ENCODE data around the gene FOXK2. TPM values are rescaled to one million over a fixed set of nuclear protein-coding genes. Genes with fewer than 3 reads are reported as not detected.
A peak's percentile ranks its signal among the peaks of the same experiment; 100 is the strongest.

Gene FOXK2
- total RNA-seq, 1 donor from 2014 or later: 95.7 TPM

DNA sequence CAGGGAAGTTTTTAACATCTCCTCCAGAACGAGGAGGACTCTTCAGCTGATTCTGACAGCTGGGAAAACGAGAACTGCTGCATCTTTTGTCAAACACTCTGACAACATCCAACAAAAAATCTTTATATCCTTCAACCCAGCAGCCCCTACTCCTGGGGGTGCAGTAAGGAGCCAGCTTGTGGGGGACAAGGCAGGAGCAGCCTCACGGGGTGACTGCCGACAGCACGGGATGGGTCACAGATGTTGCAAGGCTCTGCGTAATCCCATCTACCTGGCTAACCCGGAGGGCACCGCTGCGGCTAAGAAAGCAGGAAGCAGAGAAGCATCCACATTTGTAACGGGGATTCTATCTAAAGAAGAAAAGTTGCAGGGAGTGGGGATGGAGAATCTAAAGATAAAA, 100.1 kb downstream of the FOXK2 start:
- DNase-seq: no peak
- Mint-ChIP-seq H3K36me3 (ENCODE audit: unreplicated experiment) (peaks cover 5% of the 10 kb centered on the region), H3K4me1 (ENCODE audit: low read depth, unreplicated experiment) (no peaks in the 10 kb centered on the region), H3K9me3 (ENCODE audit: unreplicated experiment) (peaks cover 3% of the 10 kb centered on the region), H3K4me3 (ENCODE audit: unreplicated experiment) (no peak overlapping the region), H3K27me3 (ENCODE audit: unreplicated experiment) (peaks cover 2% of the 10 kb centered on the region), H3K27ac (ENCODE audit: unreplicated experiment) (no peak overlapping the region)
- TF ChIP-seq, protein P1, sequence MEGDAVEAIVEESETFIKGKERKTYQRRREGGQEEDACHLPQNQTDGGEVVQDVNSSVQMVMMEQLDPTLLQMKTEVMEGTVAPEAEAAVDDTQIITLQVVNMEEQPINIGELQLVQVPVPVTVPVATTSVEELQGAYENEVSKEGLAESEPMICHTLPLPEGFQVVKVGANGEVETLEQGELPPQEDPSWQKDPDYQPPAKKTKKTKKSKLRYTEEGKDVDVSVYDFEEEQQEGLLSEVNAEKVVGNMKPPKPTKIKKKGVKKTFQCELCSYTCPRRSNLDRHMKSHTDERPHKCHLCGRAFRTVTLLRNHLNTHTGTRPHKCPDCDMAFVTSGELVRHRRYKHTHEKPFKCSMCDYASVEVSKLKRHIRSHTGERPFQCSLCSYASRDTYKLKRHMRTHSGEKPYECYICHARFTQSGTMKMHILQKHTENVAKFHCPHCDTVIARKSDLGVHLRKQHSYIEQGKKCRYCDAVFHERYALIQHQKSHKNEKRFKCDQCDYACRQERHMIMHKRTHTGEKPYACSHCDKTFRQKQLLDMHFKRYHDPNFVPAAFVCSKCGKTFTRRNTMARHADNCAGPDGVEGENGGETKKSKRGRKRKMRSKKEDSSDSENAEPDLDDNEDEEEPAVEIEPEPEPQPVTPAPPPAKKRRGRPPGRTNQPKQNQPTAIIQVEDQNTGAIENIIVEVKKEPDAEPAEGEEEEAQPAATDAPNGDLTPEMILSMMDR (IDR thresholded peaks at IDR 0.05; ENCODE audit: partially characterized antibody, unreplicated experiment): no peak

GRCh38 chr17:82623707-82624106, 104.2 kb downstream of the FOXK2 start:
- Mint-ChIP-seq H3K27ac (ENCODE audit: unreplicated experiment) (no peak overlapping the region), H3K36me3 (ENCODE audit: unreplicated experiment) (peaks cover 5% of the 10 kb centered on the region), H3K9me3 (ENCODE audit: unreplicated experiment) (peaks cover 5% of the 10 kb centered on the region), H3K4me1 (ENCODE audit: low read depth, unreplicated experiment) (no peaks in the 10 kb centered on the region), H3K4me3 (ENCODE audit: unreplicated experiment) (no peak overlapping the region), H3K27me3 (ENCODE audit: unreplicated experiment) (peaks cover 2% of the 10 kb centered on the region)
- TF ChIP-seq, protein P1 (IDR thresholded peaks at IDR 0.05; ENCODE audit: partially characterized antibody, unreplicated experiment): no peak
- no peak for DNase-seq

DNA sequence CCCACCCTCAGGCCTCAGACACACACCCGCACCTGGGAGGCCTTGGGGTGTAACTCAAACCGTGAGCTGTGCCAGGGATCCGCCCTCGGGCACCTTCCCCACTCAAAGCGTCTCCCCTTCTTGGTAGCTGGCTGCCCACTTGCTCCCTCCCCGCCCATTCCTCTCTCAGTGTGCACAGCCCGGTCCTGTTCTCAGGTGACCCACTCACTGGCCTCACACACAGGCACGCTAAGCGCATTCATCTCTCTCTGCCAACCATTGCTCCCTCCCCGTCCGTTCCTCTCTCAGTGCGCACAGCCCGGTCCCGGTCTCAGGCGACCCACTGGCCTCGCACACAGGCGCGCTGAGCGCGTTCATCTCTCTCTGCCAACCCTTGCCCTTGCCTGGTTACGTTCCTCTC, 107.9 kb downstream of the FOXK2 start:
- peaks cover 8% of the 10 kb centered on the region for H3K27me3 Mint-ChIP-seq (ENCODE audit: unreplicated experiment)
- TF ChIP-seq, protein P1 (IDR thresholded peaks at IDR 0.05; ENCODE audit: partially characterized antibody, unreplicated experiment): no peak
- no peak overlapping the region for H3K27ac Mint-ChIP-seq (ENCODE audit: unreplicated experiment)
- H3K36me3 Mint-ChIP-seq (ENCODE audit: unreplicated experiment): peaks cover 5% of the 10 kb centered on the region
- no peak overlapping the region for H3K4me3 Mint-ChIP-seq (ENCODE audit: unreplicated experiment)
- peaks cover 9% of the 10 kb centered on the region for H3K9me3 Mint-ChIP-seq (ENCODE audit: unreplicated experiment)
- H3K4me1 Mint-ChIP-seq (ENCODE audit: low read depth, unreplicated experiment): peaks cover 7% of the 10 kb centered on the region
- no peak for DNase-seq

GRCh38 chr17:82629748-82630147, 110.2 kb downstream of the FOXK2 start:
- Mint-ChIP-seq H3K36me3 (ENCODE audit: unreplicated experiment) (no peaks in the 10 kb centered on the region), H3K4me1 (ENCODE audit: low read depth, unreplicated experiment) (peaks cover 7% of the 10 kb centered on the region), H3K9me3 (ENCODE audit: unreplicated experiment) (peaks cover 5% of the 10 kb centered on the region), H3K4me3 (ENCODE audit: unreplicated experiment) (no peak overlapping the region), H3K27ac (ENCODE audit: unreplicated experiment) (peak overlapping the region; percentile 52), H3K27me3 (ENCODE audit: unreplicated experiment) (peaks cover 6% of the 10 kb centered on the region)
- no peak for DNase-seq
- TF ChIP-seq, protein P1 (IDR thresholded peaks at IDR 0.05; ENCODE audit: partially characterized antibody, unreplicated experiment): no peak

GRCh38 chr17:82630212-82630611, 110.7 kb downstream of the FOXK2 start:
- Mint-ChIP-seq H3K27me3 (ENCODE audit: unreplicated experiment) (peaks cover 6% of the 10 kb centered on the region), H3K4me1 (ENCODE audit: low read depth, unreplicated experiment) (peaks cover 7% of the 10 kb centered on the region), H3K4me3 (ENCODE audit: unreplicated experiment) (no peak overlapping the region), H3K36me3 (ENCODE audit: unreplicated experiment) (no peaks in the 10 kb centered on the region), H3K27ac (ENCODE audit: unreplicated experiment) (peak overlapping the region; percentile 62), H3K9me3 (ENCODE audit: unreplicated experiment) (peaks cover 4% of the 10 kb centered on the region)
- TF ChIP-seq, protein P1 (IDR thresholded peaks at IDR 0.05; ENCODE audit: partially characterized antibody, unreplicated experiment): no peak
- DNase-seq: no peak
